CD4-positive, alpha-beta T cell treated with Interleukin-6 at 100 ng/mL for 8 hours (primary cell): ENCODE data around the gene ZFAND3.

Experiments
- DNase-seq: peaks from one replicate; pipeline ENCODE4 v3.0.0-alpha.2; 2020; ENCODE audit warnings: mixed read lengths, low spot score

The ZFAND3 gene

GRCh38 chr6:38169977-38170526 is 350.5 kb downstream of the ZFAND3 start:
- no peak for DNase-seq

GRCh38 chr6:38170666-38171355 is 351.3 kb downstream of the ZFAND3 start:
- DNase-seq, result no peak

- DNase-seq, result no peak
Observed at GRCh38 chr6:38171997-38172738, 352.6 kb downstream of the ZFAND3 start.

GRCh38 chr6:38172739-38173410 is 353.3 kb downstream of the ZFAND3 start:
- DNase-seq, result no peak

- DNase-seq, result no peak
Observed at GRCh38 chr6:38173909-38174308, 354.4 kb downstream of the ZFAND3 start.

- no peak for DNase-seq
Observed at GRCh38 chr6:38174315-38174714, 354.8 kb downstream of the ZFAND3 start.

- no peak for DNase-seq
Observed at GRCh38 chr6:38174806-38175495, 355.4 kb downstream of the ZFAND3 start.

- DNase-seq, result no peak
Observed at GRCh38 chr6:38175786-38176185, 356.3 kb downstream of the ZFAND3 start.

GRCh38 chr6:38176797-38177751 is 357.5 kb downstream of the ZFAND3 start:
- DNase-seq, result no peak

GRCh38 chr6:38177882-38178583 is 358.5 kb downstream of the ZFAND3 start:
- DNase-seq, result no peak

GRCh38 chr6:38178584-38178886 is 359.0 kb downstream of the ZFAND3 start:
- no peak for DNase-seq

- no peak for DNase-seq
Observed at GRCh38 chr6:38179300-38179699, 359.8 kb downstream of the ZFAND3 start.

GRCh38 chr6:38179794-38180430 is 360.4 kb downstream of the ZFAND3 start:
- DNase-seq, result no peak

GRCh38 chr6:38180586-38180985 is 361.1 kb downstream of the ZFAND3 start:
- DNase-seq, result no peak

GRCh38 chr6:38182426-38182825 is 362.9 kb downstream of the ZFAND3 start:
- no peak for DNase-seq

- no peak for DNase-seq
Observed at GRCh38 chr6:38183856-38184584, 364.5 kb downstream of the ZFAND3 start.

- no peak for DNase-seq
Observed at GRCh38 chr6:38184585-38185080, 365.1 kb downstream of the ZFAND3 start.

GRCh38 chr6:38185244-38185643 is 365.7 kb downstream of the ZFAND3 start:
- no peak for DNase-seq

- DNase-seq, result no peak
Observed at GRCh38 chr6:38185752-38186151, 366.2 kb downstream of the ZFAND3 start.
